ENCODE measurements around the gene DOC2B.

Gene DOC2B

GRCh38 chr17:149897-150584 lies 31.4 kb downstream of the DOC2B start:
- DNase-seq (ENCODE audit: low spot score), result no peak
- no peak for TF ChIP-seq CTCF (conservative IDR thresholded peaks at IDR 0.05; ENCODE audit: low read depth)
- ChIA-PET CTCF (interaction anchor here (1.5 kb wide), 1 partner anchor 262 kb away, joined by 3 read pairs; no protein-coding TSS in a partner anchor), POLR2A (ENCODE audit: low non-redundant PET) (no interaction called here)
- H3K27ac ChIP-seq, result no peak overlapping the region

GRCh38 chr17:149231-149630 lies 32.2 kb downstream of the DOC2B start:
- no peak overlapping the region for H3K27ac ChIP-seq
- POLR2A ChIA-PET (ENCODE audit: low non-redundant PET), result no interaction called here
- DNase-seq (ENCODE audit: low spot score), result no peak
- TF ChIP-seq CTCF (conservative IDR thresholded peaks at IDR 0.05; ENCODE audit: low read depth), result no peak
- CTCF ChIA-PET, result interaction anchor here (1.5 kb wide), 1 partner anchor 263 kb away, joined by 3 read pairs; no protein-coding TSS in a partner anchor

DNA sequence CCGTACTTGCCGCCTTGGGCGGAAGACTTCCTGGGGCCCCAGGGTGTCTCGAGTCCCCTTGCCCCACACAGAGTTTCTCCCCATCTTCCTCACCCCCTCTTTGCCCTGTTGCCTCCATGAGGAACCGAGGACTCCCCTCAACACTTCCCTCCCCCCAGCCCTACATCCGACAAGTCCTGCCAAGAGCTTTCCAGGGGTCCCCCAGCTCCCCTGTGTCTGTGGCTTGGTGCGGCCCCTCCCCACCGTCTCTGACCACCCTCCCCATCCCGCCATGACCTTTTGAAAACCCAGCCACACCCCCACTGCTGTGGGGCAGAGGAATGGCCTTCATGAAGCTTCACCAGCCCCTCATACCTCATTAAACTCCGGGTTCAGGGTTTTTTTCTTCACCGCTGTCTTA lies 32.7 kb downstream of the DOC2B start:
- ChIA-PET POLR2A (ENCODE audit: low non-redundant PET) (no interaction called here), CTCF (interaction anchor here (1.5 kb wide), 1 partner anchor 263 kb away, joined by 3 read pairs; no protein-coding TSS in a partner anchor)
- DNase-seq (ENCODE audit: low spot score), result no peak
- no peak overlapping the region for H3K27ac ChIP-seq
- TF ChIP-seq CTCF (conservative IDR thresholded peaks at IDR 0.05; ENCODE audit: low read depth), result no peak

DNA sequence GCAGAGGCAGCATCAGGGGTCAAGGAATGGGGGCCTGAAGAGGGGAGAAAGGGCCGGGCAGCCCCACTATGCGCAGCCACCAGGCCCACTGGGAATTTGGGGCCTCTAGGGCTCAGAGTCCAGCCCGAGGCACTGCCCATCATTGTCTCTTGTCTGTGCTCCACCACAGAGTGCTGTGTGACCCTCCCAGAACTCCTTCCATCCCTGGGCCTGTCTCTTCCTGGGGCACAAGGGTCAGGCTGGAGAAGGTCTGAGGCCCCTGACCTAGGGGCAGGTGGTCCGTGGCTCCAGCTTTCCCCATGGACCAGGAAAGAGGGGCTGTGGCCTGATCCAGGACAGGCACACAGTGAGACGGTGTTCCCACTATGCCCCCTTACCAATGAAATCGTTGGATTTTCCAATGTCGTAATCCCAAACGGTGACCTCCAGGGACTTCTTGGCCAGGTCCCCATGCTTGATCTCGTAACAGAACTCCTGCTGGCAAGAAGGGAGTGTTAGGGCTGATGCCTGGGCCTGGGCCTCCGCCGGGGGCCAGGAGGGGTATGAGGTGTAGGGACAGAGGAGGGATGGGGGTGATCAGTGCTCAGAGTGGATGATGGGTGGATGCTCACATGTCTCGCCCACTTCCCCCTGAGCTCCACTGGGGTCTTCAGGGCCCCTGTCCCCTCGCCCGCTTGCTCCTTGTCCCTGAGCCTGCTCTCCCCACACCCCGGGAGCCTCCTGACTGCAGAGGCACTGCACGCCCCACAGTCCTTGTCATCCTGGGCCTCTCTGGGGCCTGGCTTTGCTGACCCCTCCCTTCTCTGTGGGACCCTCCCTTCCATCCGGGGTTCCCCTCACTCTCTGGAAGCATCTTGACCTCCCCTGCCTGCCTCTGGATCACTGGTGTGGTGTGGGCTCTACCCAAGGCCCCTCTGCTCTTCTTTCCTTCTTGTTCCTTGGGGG lies 33.4 kb downstream of the DOC2B start:
- no peak overlapping the region for H3K27ac ChIP-seq
- ChIA-PET CTCF (interaction anchor here (1.5 kb wide), 1 partner anchor 264 kb away, joined by 3 read pairs; no protein-coding TSS in a partner anchor), POLR2A (ENCODE audit: low non-redundant PET) (no interaction called here)
- no peak for TF ChIP-seq CTCF (conservative IDR thresholded peaks at IDR 0.05; ENCODE audit: low read depth)
- DNase-seq (ENCODE audit: low spot score), result no peak

DNA sequence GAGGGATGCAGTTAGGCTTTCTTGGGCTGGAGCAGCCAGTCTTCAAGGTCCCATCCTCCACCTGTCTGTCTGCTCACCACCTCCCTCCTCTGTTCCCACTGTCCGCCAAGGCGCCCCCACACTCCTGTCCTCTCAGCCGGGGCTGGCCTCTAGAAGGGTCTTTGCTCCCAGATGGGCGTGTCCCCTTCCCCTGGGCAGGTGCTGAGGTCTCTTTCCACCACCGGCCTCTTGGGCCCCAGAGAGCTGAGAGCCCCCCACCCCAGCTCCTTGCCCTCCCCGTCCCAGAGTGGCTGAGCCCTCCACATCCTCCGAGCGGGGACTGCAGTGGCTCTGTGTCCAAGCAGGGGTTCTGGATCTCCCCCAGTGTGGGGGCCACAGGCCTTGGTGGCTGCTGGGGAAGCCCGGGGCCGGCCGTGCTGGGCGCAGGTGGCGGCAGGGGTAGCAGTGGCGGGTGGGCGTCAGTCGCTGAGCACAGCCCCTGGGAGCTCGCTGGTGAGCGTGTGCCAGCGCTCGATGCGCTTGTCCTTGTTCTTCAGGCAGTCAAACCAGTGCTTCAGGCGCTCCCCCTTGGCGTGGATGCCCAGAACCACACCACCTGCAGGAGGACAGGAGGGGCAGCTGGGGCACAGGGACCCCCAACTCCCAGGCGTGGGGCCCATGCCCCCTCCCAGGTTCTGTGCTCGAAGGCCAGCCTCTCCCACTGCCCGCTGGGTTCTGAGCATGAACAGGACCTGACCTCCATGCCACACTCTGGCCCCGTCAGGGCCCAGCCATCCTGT lies 34.3 kb downstream of the DOC2B start:
- DNase-seq (ENCODE audit: low spot score), result no peak
- no peak overlapping the region for H3K27ac ChIP-seq
- TF ChIP-seq CTCF (conservative IDR thresholded peaks at IDR 0.05; ENCODE audit: low read depth), result no peak
- POLR2A ChIA-PET (ENCODE audit: low non-redundant PET), result no interaction called here
- CTCF ChIA-PET, result no interaction called here

GRCh38 chr17:146546-146945 lies 34.9 kb downstream of the DOC2B start:
- CTCF ChIA-PET, result interaction anchor here (0.9 kb wide), 1 partner anchor 239 kb away, joined by 3 read pairs; no protein-coding TSS in a partner anchor
- POLR2A ChIA-PET (ENCODE audit: low non-redundant PET), result no interaction called here

More at GRCh38 chr17:146546-146945, 34.9 kb downstream of the DOC2B start:
- no peak overlapping the region for H3K27ac ChIP-seq
- DNase-seq (ENCODE audit: low spot score), result no peak
- no peak for TF ChIP-seq CTCF (conservative IDR thresholded peaks at IDR 0.05; ENCODE audit: low read depth)
